Adipocyte (in vitro differentiated cells): ENCODE measurements around the gene MUC2.
"Not testable (repeated sequence)": the region's sequence is repeated elsewhere in the genome, so short reads cannot be mapped to it uniquely, and the experiment has no call there.

Experiments used
- DNase-seq: peaks from one replicate; pipeline ENCODE4 v3.0.0-alpha.2; 2015; ENCODE audit warnings: low read depth
- H3K27me3 ChIP-seq: replicated peaks from 2 replicates; pipeline ENCODE4 v1.7.0; 2013; ENCODE audit warnings: mild to moderate bottlenecking, low read length, moderate library complexity; ENCODE audit not compliant: control insufficient read depth, insufficient read depth
- H3K36me3 ChIP-seq: 2 replicates; pipeline ENCODE4 v1.7.0; 2013; ENCODE audit warnings: low read length, mild to moderate bottlenecking, moderate library complexity; ENCODE audit not compliant: control insufficient read depth, insufficient read depth, severe bottlenecking
- H3K4me1 ChIP-seq: 2 replicates; pipeline ENCODE4 v1.7.0; 2013; ENCODE audit warnings: mild to moderate bottlenecking, low read length, moderate library complexity; ENCODE audit not compliant: control insufficient read depth, insufficient read depth
- H3K4me3 ChIP-seq: 2 replicates; pipeline ENCODE4 v1.7.0; 2013; ENCODE audit warnings: mild to moderate bottlenecking, low read length, moderate library complexity
- H3K9ac ChIP-seq: 2 replicates; pipeline ENCODE4 v1.7.0; 2013; ENCODE audit warnings: mild to moderate bottlenecking, low read length, moderate library complexity
- H3K9me3 ChIP-seq: 2 replicates; pipeline ENCODE4 v1.7.0; 2013; ENCODE audit warnings: mild to moderate bottlenecking, low read length, moderate library complexity; ENCODE audit not compliant: control insufficient read depth

The MUC2 gene

DNA sequence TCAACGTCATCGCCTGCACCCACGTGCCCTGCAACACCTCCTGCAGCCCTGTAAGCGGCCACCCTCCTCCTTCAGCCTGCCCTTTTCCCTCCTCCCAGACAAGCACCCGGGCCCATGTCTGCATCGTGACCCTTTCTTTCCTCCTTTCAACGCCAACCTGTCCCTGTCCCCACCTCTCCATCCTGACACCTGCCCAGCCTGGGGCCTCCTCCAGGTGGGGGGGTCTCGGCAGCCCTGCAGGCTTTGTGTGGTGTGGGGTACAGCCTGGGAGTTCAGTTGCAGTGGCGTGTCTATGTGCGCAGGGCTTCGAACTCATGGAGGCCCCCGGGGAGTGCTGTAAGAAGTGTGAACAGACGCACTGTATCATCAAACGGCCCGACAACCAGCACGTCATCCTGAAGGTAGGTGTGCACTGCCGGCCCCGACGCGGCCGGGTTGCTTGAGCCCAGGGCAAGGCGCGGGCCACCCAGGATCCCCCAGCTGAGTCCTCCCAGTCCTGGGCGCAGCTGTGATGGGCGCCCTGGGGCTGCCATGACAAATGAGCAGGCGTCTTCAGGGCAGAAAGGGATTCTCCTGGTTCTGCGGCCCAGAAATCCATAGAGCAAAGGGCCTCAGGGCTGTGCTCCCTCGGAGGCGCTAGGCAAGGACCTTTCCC lies 33.7 kb downstream of the MUC2 start:
- H3K9me3 ChIP-seq = no peaks in the 10 kb centered on the region
- DNase-seq = no peak
- no peaks in the 10 kb centered on the region for H3K36me3 ChIP-seq
- no peaks in the 10 kb centered on the region for H3K4me1 ChIP-seq
- H3K27me3 ChIP-seq = peaks cover 22% of the 10 kb centered on the region
- H3K4me3 ChIP-seq = no peak overlapping the region
- no peak overlapping the region for H3K9ac ChIP-seq

GRCh38 chr11:1109101-1109917 lies 34.6 kb downstream of the MUC2 start:
- no peak for DNase-seq
- Histone ChIP-seq H3K9me3 (no peaks in the 10 kb centered on the region), H3K9ac (no peak overlapping the region), H3K27me3 (peaks cover 22% of the 10 kb centered on the region), H3K36me3 (no peaks in the 10 kb centered on the region), H3K4me1 (no peaks in the 10 kb centered on the region), H3K4me3 (no peak overlapping the region)

GRCh38 chr11:1109918-1110705 lies 35.4 kb downstream of the MUC2 start:
- H3K27me3 ChIP-seq = peaks cover 22% of the 10 kb centered on the region
- H3K4me1 ChIP-seq = no peaks in the 10 kb centered on the region
- H3K9me3 ChIP-seq = no peaks in the 10 kb centered on the region
- no peak for DNase-seq
- no peak overlapping the region for H3K4me3 ChIP-seq
- no peaks in the 10 kb centered on the region for H3K36me3 ChIP-seq
- no peak overlapping the region for H3K9ac ChIP-seq

DNA sequence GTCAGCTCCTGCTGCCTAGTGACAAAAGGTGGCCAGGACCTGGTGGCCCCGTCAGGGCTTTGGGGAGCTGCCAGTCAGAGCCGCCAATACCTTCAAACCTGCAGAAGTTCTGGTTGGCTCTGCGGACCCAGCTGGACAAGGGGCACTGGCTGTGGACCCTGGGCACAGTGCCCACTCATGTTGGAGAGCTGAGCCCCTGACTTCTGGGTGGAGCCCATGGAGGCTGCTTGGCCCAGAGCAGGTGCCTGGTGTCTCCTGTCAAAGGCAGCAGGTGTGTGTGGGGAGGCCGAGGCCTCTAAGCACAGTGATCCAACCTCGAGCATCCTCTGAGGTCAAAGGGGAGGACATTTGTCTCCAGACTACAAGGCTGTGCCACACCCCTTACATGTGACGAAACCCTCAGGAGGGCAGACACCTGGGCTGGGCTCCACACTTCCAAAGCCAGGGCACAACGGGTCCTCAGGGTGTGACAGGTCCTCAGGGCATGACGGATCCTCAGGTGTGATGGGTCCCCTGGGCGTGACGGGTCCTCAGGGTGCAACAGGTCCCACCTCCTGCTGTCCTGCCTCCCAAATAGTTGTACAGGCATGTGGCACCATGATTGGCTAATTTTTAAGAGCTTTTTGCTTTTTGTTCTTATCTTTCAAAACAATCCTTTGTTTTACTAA lies 37.0 kb downstream of the MUC2 start:
- DNase-seq = no peak
- H3K27me3 ChIP-seq = peaks cover 28% of the 10 kb centered on the region
- no peaks in the 10 kb centered on the region for H3K9me3 ChIP-seq
- H3K4me1 ChIP-seq = no peaks in the 10 kb centered on the region
- H3K4me3 ChIP-seq = no peak overlapping the region
- H3K36me3 ChIP-seq = no peaks in the 10 kb centered on the region
- H3K9ac ChIP-seq = no peak overlapping the region

DNA sequence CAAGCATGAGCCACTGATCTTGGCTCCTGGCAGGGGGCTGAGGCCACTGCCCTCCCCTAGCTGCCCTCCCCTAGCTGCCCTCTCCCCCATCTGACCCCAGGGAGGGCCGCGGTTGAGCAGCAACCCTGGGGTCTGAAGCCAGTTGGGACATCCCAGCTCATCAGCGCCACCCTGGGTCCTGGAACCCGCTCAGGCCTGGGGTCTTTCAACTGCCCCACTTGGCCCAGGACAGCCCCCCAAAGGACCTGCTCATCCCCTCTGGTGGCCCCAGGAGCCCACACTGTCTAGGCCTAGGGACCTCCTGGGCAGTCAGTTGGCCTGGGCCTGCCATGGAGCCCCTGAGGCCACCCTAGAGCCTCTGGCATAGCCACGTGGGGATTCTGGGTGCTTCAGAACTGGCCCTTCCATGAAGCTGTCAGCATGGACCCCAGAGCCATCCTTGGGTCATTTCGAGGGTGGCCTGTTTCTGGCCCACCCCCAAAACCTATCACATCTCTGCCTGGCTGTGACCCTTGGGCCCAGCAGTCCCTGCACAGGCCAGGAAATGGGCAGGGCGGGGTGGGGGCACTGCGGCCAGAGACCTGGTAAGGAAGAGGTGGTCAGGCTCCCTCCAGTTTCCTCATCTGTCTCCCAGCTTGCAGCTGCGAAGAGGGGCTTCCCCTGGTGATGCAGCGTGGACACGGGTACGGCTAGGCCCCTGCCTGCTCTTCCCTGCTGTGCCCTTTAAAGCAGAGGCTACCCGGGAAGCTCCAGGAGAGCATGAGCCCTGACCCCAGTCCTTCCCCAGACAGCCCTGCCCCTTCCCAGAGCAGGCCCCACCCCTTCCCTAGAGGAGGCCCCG lies 37.9 kb downstream of the MUC2 start:
- DNase-seq = no peak
- Histone ChIP-seq H3K4me3 (no peak overlapping the region), H3K9me3 (no peaks in the 10 kb centered on the region), H3K27me3 (peaks cover 27% of the 10 kb centered on the region), H3K4me1 (no peaks in the 10 kb centered on the region), H3K36me3 (no peaks in the 10 kb centered on the region), H3K9ac (no peak overlapping the region)

GRCh38 chr11:1113405-1114201 lies 38.9 kb downstream of the MUC2 start:
- Histone ChIP-seq H3K4me1 (no peaks in the 10 kb centered on the region), H3K4me3 (no peak overlapping the region), H3K27me3 (peaks cover 20% of the 10 kb centered on the region), H3K9me3 (no peaks in the 10 kb centered on the region), H3K9ac (no peak overlapping the region), H3K36me3 (no peaks in the 10 kb centered on the region)
- no peak for DNase-seq

DNA sequence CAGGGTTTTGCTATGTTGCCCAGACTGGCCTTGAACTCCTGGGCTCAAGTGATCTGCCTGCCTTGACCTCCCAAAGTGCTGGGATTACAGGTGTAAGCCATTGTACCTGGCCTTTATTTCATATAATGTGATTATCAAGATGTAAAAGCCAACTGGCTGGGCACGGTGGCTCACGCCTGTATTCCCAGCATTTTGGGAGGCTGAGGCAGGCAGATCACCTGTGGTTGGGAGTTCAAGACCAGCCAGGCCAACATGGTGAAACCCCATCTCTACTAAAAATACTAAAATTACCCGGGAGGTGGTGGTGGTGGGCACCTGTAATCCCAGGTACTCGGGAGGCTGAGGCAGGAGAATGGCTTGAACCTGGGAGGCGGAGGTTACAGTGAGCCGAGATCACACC lies 40.6 kb downstream of the MUC2 start:
- not testable (repeated sequence) for DNase-seq, H3K4me3 ChIP-seq, H3K9ac ChIP-seq, H3K9me3 ChIP-seq, H3K4me1 ChIP-seq, H3K36me3 ChIP-seq
- peaks cover 17% of the 10 kb centered on the region for H3K27me3 ChIP-seq

DNA sequence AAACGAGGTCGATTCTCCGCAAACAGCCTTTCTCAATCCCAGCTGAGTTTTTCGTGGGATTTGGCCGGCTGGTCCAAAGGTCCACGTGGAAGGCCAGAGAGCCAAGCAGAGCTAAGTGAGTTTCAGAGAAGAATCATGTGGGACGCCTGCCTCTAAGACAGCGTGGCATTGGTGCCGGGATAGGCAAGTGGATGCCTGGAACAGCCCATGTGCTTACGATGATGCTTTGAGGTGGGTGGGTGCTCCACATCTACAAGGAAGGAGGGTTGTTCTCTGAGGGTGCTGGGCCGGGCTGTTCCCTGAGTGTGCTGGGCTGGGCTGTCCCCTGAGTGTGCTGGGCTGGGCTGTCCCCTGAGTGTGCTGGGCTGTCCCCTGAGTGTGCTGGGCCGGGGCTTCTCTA lies 41.4 kb downstream of the MUC2 start:
- no peak for DNase-seq
- Histone ChIP-seq H3K4me3 (no peak overlapping the region), H3K27me3 (peaks cover 15% of the 10 kb centered on the region), H3K36me3 (no peaks in the 10 kb centered on the region), H3K4me1 (no peaks in the 10 kb centered on the region), H3K9me3 (no peaks in the 10 kb centered on the region), H3K9ac (no peak overlapping the region)

DNA sequence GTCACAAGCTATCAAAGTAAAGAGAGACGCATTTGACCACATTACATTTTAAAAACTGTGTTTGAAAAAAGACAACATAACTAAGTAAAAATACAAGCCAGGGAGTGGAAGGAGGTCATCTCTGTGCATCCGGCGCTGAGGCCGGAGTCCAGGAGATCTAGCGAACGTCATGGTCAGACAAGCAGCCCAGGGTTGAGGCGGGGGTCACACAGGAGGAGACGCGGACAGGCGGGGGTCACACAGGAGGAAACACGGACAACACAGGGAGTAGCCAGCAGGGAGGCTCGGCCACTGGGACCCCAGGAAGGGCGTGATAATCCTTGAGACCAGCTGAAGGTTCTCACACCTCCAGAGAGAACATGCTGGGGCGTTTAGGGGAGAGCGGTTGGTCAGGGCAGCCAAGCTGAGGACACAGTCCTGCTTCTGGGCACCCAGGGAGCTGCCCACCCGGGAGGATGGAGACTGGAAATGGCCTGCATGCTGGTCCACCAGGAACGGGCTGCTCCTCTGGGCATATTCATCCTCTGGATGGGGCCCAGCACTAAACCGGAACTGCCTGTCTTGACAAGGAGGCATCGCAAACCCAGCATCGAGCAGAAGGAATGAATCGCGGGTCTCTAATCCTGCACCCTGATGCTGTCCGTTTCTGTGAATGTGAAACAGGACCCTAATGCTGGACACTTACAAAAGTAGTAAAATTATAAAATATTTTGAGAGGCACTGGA lies 42.2 kb downstream of the MUC2 start:
- Histone ChIP-seq H3K4me1 (no peaks in the 10 kb centered on the region), H3K9me3 (no peaks in the 10 kb centered on the region), H3K27me3 (peaks cover 18% of the 10 kb centered on the region), H3K4me3 (no peak overlapping the region), H3K9ac (no peak overlapping the region), H3K36me3 (no peaks in the 10 kb centered on the region)
- DNase-seq = no peak
